GDM1 (cell line): ENCODE data around the gene CFAP91.
"Not testable (repeated sequence)": the region's sequence is repeated elsewhere in the genome, so short reads cannot be mapped to it uniquely, and the experiment has no call there.

Experiments
- DNase-seq: peaks from one replicate; lab custom pipeline; 2025; lab: John Stamatoyannopoulos, UW

CFAP91 gene

DNA sequence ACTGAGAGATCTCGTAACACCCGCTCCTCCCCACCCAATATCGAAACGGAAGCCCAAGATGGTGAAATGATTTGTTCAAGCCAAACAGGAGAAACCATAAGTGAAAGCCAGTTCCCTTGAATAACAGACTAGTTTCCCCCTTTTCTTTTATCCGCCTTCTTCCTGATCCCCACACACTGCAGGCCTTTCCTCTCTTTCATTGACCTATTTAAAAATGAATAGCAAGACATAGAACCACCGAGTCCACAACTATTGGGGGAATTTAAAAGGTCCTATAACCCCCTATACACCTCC is 25.2 kb upstream of the CFAP91 start:
- no peak for DNase-seq

DNA sequence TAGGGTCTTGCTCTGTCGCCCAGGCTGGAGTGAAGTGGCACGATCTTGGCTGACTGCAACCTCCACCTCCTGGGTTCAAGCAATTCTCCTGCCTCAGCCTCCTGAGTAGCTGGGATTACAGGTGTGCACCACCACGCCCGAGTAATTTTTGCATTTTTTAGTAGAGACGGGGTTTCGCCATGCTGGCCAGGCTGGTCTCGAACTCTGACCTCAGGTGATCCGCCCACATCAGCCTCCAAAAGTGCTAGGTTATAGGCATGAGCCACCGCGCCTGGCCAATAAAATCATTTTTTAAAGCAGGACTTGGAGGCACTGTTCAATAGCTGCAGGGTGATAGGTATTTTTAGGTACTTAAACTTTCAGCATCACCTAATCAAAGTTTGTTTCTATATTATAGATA is 24.6 kb upstream of the CFAP91 start:
- DNase-seq: not testable (repeated sequence)

DNA sequence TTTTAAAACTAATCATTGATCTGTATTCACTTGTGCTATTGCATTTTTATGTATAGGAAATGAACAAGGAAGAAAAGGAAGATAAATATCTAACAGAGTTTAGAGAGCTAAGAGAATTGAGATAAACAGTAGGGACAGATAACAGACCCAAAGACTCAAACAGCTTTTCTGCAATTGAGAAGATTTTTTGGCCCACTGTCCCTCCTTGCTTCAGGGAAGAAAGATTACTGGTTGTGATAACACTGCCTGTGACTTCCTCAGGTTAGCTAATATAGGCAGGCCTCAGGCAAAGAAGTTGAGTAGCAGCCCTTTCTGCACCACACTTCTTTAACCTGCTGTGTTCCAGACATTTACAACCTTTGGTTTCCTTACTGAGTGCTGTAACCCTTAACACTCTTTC is 22.9 kb upstream of the CFAP91 start:
- DNase-seq: no peak

DNA sequence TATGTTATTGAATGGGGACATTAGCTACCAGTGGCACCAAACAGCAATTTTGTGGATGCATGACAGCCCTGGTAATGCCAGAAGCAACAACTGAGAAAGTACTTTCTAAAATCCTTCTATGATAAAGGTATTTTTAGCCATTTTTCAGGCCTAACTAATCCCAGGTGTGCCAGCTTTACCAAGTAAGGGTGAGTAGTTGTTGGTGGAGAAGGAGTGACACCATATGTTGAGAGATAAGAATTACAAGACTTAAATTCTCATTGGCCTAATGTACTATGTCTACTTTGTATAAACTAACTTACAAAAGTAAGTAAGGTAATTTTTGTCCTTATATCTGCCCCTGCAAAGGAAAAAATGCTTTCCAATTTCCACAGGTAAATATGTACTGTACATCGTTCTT is 21.5 kb upstream of the CFAP91 start:
- peak; percentile 14 for DNase-seq

DNA sequence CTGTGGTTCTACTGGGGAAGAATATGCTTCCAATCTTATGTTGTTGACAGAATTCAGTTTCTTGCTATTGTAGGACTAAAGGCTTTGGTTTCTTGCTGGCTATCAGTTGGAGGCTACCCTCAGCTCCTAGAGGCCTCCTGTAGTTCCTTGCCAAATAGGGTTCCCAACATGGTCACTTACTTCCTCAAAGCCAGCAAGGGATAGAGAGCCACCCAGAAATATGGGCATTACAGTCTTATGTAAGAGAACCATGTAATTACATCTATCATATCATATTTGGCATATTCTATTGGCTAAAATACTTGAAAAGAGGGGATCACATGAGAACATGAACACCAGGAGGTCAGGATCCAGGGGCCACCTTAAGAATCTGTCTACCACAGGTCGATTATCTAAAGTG is 19.4 kb upstream of the CFAP91 start:
- no peak for DNase-seq

DNA sequence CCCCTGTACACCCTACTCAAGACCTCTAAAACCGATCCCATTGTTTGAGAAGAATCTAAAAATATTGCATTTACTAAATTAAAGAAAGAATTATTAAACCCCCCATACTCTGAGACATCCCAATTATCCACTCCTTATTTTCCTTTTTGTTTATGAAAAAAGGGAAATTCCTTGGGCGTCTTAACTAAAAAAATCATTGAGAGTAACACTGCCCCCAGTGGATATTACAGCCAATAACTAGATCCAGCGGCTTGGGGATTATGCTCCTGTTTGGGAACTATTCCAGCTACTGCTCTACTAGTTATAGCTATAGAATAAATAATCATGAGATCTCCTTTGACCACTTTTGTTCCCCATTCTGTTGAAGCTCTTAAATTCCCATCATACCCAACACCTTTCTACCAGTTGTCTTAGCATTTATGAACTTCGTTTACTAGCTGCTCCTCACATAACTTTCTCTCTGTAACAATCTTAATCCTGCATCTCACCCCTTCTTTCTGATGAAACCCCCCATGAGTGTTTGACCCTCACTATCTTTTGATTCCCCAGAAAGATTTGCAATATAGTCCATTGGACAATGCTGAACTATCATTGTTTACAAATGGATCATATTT is 12.7 kb upstream of the CFAP91 start:
- no peak for DNase-seq

DNA sequence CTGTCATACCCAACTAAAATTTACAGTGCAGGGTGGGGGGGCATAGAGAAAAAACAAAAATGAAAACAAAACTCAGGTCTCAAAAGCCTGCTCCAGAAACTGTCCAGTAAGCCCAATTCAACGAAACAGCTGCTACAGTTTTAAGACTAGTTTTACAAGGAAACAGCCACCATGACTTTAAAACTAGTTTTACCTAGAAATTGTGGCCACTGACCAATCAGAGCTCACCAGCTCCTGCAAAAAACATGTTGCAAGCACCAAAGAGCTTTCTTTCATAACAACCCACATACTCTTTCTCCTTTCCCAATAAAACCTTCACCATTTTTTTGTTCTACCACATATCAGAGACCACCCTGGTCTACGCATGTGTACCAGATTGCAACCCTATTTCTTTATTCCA is 7.3 kb upstream of the CFAP91 start:
- DNase-seq: peak; percentile 1

DNA sequence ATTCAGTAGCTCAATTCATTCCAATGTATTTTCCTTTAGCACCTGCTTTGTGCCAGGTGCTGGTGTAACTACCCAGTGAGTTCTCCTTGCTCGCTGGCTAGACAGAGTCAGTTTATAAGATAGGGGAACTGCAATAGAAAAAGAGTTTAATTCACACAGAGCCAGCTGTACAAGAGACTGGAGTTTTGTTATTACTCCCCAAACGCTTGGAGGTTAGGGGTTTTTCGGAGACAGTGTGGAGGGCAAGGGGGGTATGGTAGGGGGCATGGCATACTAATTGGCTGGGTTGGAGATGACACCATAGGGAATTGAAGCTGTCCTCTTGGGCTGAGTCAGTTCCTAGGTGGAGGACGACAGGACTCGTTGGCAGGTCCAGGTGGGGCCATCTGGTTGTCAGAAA is 5.4 kb upstream of the CFAP91 start:
- no peak for DNase-seq

DNA sequence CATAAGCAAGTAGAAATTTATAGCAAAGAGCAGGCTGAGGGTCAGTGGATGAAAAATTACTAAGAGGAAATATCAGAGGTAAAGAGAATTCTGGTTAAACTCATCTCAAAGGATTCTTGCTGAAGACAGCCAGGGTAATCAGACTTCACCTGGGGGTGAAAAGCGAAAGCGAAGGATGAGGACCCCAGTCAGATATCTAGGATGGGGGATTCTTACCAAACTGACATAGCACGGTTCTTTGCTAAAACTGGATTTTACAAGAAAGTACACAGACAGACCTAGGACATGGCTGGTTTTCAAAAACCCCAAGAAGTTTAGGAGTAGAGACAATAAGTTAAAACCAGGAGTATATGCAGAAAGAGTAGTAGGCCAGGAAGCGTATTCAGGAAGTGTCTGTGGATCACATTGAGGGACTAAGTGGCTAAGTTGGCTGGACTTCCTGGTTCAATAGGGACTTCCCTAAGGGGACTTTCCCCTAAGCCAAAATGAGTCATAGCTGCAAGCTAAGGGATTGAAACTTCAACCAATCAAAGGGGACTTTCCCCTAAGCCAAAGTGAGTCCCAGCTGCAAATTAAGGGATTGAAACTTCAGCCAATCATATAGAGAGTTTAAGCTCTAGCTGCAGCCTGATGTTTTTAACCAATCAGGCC is 2.4 kb upstream of the CFAP91 start:
- no peak for DNase-seq

DNA sequence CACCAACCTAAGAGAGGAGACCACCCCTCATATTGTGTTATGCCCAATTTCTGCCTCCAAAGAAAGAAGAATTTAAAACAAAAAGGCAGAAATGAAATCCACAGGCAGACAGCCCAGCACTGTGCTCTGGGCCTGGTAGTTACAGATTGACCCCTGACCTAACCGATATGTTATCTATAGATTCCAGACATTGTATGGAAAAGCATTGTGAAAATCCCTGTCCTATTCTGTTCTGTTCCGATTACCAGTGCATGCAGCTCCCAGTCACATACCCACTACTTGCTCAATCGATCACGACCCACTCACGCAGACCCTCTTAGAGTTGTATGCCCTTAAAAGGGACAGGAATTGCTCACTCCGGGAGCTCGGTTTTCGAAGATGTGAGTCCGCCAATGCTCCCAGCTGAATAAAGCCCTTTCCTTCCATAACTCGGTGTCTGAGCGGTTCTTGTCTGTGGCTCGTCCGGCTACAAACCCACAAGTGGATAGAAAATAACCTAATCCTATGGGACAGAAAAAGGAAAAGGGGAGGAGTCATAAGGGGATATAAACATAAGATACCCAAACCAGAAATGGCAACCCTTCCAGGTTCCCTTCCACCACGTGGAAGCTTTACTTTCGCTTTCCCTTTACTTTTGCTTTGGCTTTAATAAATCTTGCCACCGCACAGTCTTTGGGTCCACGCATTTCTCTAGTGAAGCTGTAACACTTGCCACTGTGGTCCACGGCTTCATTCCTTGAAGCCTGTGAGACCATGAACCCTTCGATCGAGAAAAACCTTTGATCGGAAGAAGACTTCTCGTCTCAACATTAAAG is 1.7 kb upstream of the CFAP91 start:
- DNase-seq: no peak

DNA sequence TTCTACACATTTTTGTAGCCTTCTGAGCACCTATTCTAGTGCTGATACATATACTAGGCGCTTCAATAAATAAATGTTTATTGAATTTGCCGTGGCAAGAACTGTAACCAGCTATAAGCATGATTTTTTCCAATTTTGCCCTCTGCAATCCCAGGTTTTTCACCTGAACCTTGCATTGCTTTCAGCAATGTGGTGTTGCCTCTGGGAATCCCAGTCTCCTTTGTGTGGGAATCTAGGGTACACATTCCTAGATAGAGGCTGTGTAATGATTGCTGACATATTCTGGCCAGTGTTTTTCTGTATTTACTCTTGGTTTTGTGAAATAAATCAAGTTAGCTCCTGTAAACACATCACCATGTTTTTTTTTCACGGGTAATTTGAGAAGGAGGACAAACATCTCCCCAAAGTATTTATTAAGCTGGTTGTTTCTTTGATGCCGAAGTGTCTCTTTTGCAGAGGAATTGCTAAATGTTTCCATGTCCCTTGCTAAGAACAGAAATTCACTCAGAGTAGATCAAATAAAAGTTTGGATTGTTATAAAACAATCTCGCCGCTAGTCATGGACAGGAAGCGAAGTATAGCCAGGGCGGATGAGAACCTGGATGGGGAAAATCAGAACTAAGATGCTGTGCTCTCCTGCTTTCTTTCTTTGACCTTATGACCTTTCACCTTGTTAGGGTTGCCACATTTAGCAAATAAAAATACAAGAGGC is 1.2 kb downstream of the CFAP91 start:
- no peak for DNase-seq

DNA sequence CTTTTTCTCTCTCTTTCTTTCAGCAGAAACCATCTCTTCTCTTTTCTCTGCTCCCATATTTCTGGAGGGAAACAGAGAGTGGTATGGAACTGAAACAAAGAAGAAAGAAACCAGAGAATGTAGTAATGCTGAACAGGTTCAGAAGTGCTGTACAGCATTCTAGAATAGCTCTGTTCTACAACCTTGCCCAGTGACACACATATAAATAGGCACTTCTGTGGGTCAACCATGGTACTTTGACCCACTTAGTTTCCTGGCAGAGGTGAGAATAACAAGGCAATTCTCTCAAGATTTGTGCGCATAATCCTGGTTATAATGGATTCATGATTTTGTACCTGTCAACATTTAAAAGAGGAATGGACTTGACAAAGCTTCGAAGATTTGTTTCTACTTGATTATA is 12.3 kb downstream of the CFAP91 start:
- no peak for DNase-seq

DNA sequence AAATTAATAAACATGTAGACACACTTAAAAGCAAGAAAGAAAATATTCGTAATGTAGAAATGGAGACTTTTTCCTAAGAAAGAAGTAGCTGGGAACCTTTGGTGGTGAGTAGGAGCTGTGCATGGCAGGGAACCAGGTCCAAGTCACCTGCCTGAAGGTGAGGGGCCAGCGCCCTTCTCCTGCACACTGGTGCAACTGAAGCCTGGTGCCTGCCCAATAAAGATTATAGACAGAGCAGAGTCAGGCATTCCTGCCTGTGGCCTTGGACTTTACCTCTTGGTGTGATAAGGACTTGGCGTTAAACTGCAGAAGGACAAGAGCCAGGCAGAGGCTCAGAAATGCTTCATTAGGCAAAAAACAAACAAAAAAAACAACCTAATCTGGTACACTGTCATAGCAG is 14.2 kb downstream of the CFAP91 start:
- no peak for DNase-seq

DNA sequence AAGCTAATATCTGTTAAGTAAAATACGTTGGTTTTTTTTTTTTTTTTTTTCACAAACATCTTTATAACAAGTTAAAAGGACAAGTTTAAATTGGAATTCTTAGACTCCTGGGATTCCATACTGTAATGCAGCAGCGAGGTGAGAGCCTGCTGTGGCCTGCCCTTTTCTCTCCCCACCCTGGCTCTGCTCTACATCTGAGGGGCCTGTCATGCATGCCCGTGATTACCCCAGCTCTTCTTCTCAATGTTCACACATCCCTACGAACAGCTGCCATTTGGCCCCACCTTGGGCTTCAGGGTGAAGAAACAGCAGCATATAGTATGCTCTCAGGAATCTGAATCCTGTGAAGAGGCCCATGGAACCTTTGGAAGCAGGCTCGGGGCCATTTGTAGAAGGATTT is 14.7 kb downstream of the CFAP91 start:
- no peak for DNase-seq

DNA sequence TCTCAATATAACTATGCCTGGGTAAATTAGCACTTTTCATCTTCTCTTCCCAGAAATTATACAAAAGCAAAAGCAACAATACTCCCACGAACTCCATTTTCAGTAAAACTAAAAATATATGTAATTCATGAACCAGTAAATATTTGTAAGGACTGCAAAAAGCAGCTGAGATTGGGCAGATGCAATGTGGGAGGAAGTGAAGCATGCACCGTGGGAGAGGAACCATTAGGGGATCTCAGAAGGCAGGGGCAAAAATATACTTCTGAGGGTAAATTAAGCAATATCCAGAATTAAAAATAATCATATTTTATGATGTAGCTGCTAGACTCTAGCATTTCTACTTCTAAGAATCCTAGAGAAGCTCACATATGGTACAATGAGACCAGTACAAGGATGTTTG is 20.2 kb downstream of the CFAP91 start:
- no peak for DNase-seq

DNA sequence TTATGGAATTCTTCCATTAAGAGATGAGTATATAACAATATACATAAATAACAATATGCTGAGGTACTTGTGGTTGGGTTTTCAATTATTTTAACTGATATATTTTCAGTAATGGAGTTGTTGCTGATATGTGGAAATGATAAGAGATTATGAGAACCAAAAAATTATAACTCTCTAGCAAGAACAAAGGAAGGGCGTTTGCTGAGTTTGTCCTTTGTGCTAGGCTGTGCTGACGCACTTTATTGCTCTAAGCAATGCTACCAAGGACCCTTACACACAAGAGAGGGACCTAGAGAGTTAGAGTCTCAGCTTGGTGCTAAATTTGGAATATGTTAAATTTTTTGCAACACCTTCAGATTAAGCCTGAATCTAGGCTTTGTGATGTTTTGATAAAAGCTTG is 24.1 kb downstream of the CFAP91 start:
- DNase-seq: no peak

DNA sequence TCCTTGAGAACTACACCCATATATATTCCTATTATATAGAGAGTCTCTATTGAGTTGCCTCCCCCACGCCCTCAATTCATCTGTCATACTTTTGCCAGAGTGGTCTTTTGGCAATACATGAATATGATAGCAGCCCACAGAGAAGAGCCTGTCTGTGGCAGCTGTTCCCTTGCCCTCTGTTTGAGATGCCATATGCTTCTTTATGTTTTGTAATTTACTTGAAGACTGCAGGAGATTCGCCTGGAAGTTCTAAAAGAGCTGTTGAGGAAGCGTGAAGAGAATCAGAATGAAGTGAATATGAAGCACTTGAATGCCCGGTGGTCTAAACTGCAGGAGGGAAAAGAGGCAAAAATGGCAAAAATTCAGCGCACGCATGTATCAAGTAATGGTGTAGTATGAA is 27.2 kb downstream of the CFAP91 start:
- no peak for DNase-seq

DNA sequence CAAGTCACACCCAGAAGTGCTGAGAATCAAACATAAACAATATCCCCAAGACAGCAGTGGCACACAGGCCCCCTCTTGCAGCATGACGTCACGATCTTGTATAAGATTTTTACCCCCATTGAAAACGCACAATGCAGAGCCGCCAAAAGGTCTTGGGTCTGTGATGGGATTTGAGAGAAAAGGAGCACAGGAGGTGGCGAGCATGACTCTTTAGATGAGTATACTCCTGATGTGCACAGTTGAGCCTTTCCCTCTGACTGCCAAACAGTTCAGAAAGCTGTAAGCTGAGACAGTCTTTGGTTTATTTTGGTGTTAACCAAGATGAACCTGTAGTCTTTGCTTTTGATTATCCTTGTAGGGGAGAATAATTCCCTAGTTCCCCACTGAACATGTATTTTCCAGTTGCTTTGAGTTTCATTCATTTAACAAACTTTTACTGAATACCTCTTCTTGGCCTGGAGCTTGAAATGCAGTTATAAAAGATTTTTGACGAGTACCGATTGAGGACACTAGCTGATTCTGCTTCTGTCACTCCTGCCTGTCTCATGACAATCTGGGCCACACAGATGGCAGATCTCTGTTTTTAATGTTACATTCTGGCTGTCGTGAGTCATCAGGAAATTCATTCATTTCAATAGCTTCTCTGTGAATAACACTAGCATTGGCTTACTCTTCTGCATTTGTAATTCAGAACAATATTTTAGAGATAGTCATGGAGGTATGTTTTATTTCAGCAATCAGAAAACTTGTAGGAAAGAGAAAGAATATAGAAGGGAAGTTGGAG is 28.9 kb downstream of the CFAP91 start:
- no peak for DNase-seq

DNA sequence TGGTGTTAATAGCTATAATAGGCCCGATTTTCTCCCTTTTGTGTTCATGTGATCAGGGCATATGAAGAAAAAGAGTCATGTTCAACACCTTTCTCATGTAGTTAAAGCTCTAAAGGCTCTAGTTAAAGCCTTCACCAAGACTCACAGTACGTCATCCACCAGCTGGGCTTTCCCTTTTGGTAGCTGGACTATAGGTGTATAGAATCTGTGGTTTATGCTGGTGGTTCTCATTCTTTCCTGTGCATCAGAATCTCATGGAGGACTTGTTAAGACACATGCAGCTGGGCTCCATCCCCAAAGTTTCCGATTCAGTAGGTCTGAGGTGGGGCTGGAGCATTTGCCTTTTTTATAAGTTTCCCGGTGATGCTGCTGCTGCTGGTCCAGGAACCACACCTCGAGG is 31.0 kb downstream of the CFAP91 start:
- DNase-seq: no peak

DNA sequence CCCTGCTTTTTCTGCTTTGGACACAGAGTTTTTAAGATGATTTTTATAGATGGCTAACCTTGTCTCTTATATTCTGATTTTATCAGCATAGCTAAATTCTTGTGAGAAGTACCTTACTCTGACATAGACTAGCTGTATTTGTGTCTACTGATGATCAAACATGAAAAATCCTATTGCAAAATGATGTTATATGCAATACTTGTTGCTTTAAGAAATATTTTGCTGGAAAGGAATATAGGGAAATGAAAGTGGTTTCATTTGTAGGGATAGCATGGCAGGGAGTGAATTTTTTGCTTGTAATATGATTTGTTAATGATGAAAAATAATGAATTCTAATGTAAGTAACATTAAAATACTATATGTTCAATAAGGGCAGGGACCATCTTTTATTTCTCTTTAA is 35.9 kb downstream of the CFAP91 start:
- no peak for DNase-seq

DNA sequence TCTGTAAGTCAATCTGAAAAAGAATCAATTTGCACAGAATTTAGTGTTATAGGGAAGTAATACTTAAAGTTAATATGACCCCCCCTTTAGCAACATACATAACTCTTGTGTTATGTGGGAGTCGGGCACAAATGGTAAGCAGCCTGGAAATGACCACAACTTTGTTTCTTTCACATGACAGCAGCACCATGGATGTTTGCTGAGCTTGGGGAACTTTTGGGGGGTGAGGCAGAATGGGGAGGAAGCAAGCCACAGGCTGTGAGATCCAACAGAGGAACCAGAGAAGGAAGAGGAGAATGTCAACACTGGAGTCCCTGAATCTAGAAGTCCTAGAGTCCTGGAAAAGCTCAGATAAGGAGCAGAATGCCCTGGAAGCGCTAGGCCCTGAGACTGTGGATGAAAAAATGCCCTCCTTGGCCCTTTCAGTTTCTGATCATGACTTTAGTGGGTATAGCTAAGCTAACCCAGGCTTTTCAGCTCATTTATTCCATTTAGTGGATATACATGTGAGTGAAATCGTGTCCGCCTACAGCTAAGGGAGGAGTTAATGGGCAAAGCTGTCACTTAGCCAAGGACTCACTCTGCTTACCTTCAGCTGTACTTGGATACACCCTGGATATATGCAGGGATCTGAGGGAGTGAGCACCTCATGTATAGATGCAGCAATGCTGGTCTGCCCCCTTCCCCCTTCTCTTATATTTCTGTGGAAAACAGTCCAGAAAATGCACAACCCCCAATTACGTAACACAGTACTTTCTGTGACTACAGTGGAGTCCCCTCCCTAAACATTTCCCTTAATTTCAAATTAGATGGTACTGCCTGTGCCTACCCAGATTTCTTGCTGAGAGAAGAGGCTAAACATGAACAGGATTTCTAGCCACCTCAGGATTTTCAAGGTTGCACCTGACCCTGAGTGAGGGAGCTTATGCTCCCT is 39.1 kb downstream of the CFAP91 start:
- DNase-seq: no peak
